Measurements from ENCODE around the gene SYT14.
"Not testable (repeated sequence)": the region's sequence is repeated elsewhere in the genome, so short reads cannot be mapped to it uniquely, and the experiment has no call there.

SYT14 gene

DNA sequence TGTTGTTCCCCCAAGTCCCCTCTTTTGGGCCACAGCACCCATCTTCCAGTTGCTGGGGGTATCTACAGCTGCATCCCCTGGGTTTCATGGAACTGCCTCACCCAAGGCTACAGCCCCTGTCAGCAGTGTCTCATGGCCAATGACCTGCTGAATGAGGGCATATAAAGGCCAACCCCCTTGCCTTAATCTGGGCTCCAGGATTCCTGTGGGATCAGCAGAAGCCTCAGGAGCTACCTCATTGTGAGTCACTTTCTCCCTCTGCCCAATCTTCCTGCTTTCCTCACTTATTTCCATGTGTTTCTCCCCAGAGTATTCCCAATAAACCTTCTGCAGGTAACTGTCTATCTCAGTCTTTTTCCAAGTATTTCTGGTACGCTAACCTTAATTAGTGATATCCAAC is 37.3 kb upstream of the SYT14 start:
- TF ChIP-seq Cebpa-rat (IDR thresholded peaks at IDR 0.05) = no peak
- Histone ChIP-seq H3K36me3 (no peaks in the 10 kb centered on the region), H3K4me3 (no peak overlapping the region), H3K9ac (no peak overlapping the region), H3K4me2 (no peak overlapping the region), H4K20me1 (no peaks in the 10 kb centered on the region), H3K27ac (no peak overlapping the region), H3K9me3 (no peaks in the 10 kb centered on the region), H3K27me3 (no peaks in the 10 kb centered on the region), H3K4me1 (no peaks in the 10 kb centered on the region)

DNA sequence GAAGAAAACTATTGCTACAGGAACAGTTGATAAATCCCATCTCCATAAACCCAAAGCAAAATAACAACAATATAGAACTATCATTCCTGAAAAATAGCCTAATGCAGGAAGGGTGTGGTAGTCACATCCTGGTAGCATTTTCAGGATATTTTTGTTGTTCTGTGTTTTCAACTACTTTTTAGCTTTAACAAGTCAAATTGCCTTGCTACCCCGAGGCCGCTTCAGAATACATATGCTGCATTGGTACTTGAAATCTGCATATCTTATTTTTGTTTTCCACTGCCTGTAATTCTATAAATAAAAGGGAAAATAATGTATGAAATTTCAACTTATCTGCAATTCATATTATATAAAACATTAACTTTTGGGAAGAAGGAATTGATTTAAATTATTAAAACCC is 36.8 kb upstream of the SYT14 start:
- no peak for TF ChIP-seq Cebpa-rat (IDR thresholded peaks at IDR 0.05)
- no peaks in the 10 kb centered on the region for H4K20me1 ChIP-seq
- no peaks in the 10 kb centered on the region for H3K9me3 ChIP-seq
- H3K4me3 ChIP-seq = no peak overlapping the region
- H3K4me1 ChIP-seq = no peaks in the 10 kb centered on the region
- H3K27ac ChIP-seq = no peak overlapping the region
- no peaks in the 10 kb centered on the region for H3K27me3 ChIP-seq
- no peak overlapping the region for H3K4me2 ChIP-seq
- H3K9ac ChIP-seq = no peak overlapping the region
- H3K36me3 ChIP-seq = no peaks in the 10 kb centered on the region

DNA sequence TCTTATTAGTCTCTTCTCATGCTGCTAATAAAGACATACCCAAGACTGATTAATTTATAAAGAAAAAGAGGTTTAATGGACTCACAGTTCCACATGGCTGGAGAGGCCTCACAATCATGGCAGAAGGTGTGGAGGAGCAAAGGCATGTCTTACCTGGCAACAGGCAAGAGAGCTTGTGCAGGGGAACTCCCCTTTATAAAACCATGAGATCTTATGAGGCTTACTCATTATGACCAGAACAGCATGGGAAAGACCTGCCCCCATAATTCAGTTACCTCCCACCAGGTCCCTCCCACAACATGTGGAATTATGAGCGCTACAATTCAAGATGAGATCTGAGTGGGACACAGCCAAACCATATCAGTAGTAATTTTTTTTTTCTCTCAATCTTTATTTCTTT is 33.2 kb upstream of the SYT14 start:
- H4K20me1 ChIP-seq, H3K36me3 ChIP-seq, H3K27me3 ChIP-seq, H3K27ac ChIP-seq, H3K4me1 ChIP-seq, H3K9me3 ChIP-seq, H3K4me2 ChIP-seq, H3K4me3 ChIP-seq, H3K9ac ChIP-seq: not testable (repeated sequence)

DNA sequence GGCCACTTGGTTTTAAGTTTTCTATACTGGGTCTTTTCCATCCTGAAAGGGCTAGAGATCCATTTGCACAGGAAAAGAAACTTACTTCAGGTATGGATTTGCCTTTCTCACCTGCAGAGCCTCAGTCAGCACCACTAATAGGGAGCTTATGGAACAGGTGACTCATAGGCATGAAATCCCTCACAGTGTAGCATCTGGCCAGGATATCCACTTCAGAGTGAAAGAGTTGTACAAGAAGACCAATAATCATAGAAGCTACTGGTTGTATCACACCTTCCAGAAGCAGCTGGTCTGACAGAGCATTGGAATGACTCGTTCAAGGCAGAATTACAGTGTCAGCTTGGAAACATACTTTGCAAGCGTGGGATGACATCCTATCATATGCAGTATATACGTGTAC is 26.3 kb upstream of the SYT14 start:
- no peaks in the 10 kb centered on the region for H3K4me1 ChIP-seq
- no peak overlapping the region for H3K27ac ChIP-seq
- no peaks in the 10 kb centered on the region for H3K27me3 ChIP-seq
- no peak overlapping the region for H3K9ac ChIP-seq
- no peaks in the 10 kb centered on the region for H4K20me1 ChIP-seq
- H3K4me3 ChIP-seq = no peak overlapping the region
- H3K9me3 ChIP-seq = no peaks in the 10 kb centered on the region
- TF ChIP-seq Cebpa-rat (IDR thresholded peaks at IDR 0.05) = no peak
- H3K4me2 ChIP-seq = no peak overlapping the region
- no peaks in the 10 kb centered on the region for H3K36me3 ChIP-seq

DNA sequence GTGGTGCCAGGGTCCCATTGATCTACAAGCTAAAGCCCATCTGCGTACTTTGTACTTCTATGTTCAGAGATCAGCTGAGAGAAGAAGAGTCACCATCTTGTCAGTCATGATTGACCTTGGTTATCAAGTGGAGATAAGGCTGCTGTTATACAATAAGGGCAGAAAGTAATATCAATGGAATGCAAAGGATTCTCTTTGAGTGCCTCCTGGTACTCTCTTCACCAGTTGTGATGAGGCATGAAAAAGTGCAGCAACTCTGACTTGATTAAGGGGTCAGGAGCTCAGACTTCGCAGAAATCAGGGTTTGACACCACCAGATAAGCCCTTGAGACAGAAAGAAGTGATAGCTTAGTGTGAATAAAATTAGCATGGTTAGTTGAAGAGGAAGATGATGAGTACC is 25.7 kb upstream of the SYT14 start:
- no peak overlapping the region for H3K9ac ChIP-seq
- H3K4me3 ChIP-seq = no peak overlapping the region
- H3K4me1 ChIP-seq = no peaks in the 10 kb centered on the region
- no peak overlapping the region for H3K4me2 ChIP-seq
- no peak for TF ChIP-seq Cebpa-rat (IDR thresholded peaks at IDR 0.05)
- no peaks in the 10 kb centered on the region for H4K20me1 ChIP-seq
- no peak overlapping the region for H3K27ac ChIP-seq
- no peaks in the 10 kb centered on the region for H3K27me3 ChIP-seq
- no peaks in the 10 kb centered on the region for H3K36me3 ChIP-seq
- H3K9me3 ChIP-seq = no peaks in the 10 kb centered on the region

DNA sequence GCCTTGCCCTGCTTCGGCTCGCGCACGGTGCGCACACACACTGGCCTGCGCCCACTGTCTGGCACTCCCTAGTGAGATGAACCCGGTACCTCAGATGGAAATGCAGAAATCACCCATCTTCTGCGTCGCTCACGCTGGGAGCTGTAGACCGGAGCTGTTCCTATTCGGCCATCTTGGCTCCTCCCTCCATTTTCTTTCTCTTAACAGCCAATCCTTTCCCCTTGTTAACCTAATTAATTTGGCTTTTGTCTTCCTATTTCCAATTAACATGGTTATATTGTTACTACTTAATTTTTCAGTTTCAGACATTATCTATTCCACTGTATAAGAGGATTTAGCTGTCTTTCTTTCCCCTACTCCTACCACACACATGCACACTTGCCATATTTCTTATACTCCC is 18.4 kb upstream of the SYT14 start:
- H4K20me1 ChIP-seq, H3K27ac ChIP-seq, H3K36me3 ChIP-seq, H3K4me1 ChIP-seq, H3K4me3 ChIP-seq, H3K27me3 ChIP-seq, H3K9me3 ChIP-seq, H3K9ac ChIP-seq, H3K4me2 ChIP-seq: not testable (repeated sequence)

DNA sequence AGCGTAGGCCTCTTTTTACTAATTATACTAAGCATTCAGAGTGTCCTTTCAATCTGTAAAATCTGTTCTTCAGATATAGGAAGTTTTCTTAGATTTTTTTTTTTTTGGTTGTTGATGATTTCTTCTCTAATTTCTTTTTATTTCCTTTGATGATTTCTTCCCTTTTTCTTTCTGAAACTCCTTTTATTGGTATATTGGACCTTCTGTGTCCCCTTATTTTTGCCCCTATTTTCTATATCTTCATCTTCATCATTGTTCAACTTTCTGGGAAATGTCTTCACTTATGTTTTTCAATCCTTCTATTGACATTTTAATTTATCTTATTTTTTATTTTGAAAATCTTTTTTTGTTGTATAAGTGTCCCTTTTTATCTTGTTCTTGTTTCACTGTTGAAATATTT is 17.2 kb upstream of the SYT14 start:
- Histone ChIP-seq H4K20me1 (no peaks in the 10 kb centered on the region), H3K36me3 (no peaks in the 10 kb centered on the region), H3K4me3 (no peak overlapping the region), H3K9me3 (no peaks in the 10 kb centered on the region), H3K4me2 (no peak overlapping the region), H3K27me3 (no peaks in the 10 kb centered on the region), H3K4me1 (no peaks in the 10 kb centered on the region), H3K27ac (no peak overlapping the region), H3K9ac (no peak overlapping the region)
- TF ChIP-seq Cebpa-rat (IDR thresholded peaks at IDR 0.05) = no peak

DNA sequence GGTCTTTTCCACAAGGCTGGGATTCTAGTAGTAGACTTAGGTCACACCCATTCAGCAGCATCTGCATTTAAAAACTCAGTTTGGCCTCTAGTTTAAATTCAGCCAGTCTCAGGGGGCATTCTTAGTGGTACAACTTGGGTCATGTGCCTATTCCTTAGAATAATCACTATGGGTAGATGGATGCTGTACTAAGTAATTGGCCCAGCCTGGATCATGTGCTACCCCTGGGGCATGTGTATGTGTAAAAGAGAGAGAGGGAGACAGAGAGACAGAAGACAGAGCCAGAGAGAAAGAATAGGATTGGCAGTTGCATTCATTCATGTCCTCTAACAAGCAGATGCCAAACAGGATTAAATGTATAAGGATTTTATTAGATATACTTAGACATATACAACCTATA is 13.6 kb upstream of the SYT14 start:
- Histone ChIP-seq H3K36me3 (no peaks in the 10 kb centered on the region), H3K9me3 (no peaks in the 10 kb centered on the region), H3K4me1 (no peaks in the 10 kb centered on the region), H4K20me1 (no peaks in the 10 kb centered on the region), H3K27me3 (no peaks in the 10 kb centered on the region), H3K9ac (no peak overlapping the region), H3K4me2 (no peak overlapping the region), H3K27ac (no peak overlapping the region), H3K4me3 (no peak overlapping the region)
- TF ChIP-seq Cebpa-rat (IDR thresholded peaks at IDR 0.05) = no peak

DNA sequence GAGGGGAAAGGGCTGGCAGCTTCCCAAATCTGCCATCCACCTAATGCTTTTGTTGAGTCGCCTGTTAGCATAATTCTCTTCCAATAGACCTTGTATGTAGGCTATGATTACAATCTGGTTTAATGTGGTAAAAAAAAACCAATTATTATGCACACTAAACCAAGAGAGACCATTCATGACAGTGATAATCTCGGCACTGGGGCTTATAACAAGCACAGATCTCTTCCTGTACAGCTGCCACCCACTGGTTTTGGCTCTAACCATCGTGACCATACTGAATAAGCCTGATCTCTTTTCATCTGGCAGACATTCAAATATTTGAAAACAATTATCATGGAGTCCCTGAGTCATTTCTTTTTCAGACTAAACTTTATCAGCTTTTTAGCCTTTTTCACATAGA is 12.0 kb upstream of the SYT14 start:
- Histone ChIP-seq H3K4me3 (no peak overlapping the region), H3K4me2 (no peak overlapping the region), H3K9ac (no peak overlapping the region), H3K27ac (no peak overlapping the region), H3K27me3 (no peaks in the 10 kb centered on the region), H3K36me3 (no peaks in the 10 kb centered on the region), H4K20me1 (no peaks in the 10 kb centered on the region), H3K4me1 (no peaks in the 10 kb centered on the region), H3K9me3 (no peaks in the 10 kb centered on the region)
- TF ChIP-seq Cebpa-rat (IDR thresholded peaks at IDR 0.05) = no peak

DNA sequence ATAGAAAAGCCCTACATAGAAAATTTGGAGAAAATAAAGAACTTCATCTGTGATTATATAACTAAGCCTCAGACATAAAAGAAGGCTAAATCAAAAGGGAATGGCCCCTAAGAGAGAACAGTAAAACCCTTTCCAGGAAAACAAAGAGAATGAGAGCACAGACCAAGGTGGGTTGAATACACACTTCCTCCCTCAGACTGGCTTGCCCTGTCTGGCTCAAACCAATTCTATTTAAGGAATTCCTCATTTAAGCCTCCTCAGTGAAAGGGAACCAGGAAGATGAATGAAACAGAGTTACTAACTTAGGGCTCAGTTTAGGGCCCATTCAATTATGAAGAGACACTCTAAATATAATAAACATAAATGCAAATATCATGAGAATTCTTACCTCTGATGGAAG is 10.6 kb upstream of the SYT14 start:
- Histone ChIP-seq H3K9me3 (no peaks in the 10 kb centered on the region), H3K4me3 (no peak overlapping the region), H3K36me3 (no peaks in the 10 kb centered on the region), H3K9ac (no peak overlapping the region), H3K27me3 (no peaks in the 10 kb centered on the region), H3K4me1 (no peaks in the 10 kb centered on the region), H3K4me2 (no peak overlapping the region), H3K27ac (no peak overlapping the region), H4K20me1 (no peaks in the 10 kb centered on the region)
- no peak for TF ChIP-seq Cebpa-rat (IDR thresholded peaks at IDR 0.05)

DNA sequence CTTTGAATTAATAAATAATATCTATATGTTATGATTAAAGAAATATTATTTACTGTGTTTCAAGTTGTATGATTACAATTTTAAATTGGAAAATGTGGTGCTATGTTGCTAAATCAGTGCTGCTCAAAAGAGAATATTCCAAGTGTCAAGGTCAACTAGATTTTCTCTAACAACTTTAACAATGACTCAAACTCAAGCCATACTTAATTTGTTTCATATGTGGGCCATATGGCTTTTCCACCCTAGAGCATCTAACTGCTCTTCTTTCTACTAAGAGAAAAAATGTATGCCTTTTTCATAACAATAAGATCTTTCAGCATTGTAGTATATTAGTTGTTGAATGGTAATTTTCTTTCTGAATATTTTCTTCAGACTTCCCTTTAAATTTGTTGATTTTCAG is 8.3 kb upstream of the SYT14 start:
- Histone ChIP-seq H4K20me1 (no peaks in the 10 kb centered on the region), H3K27me3 (no peaks in the 10 kb centered on the region), H3K27ac (no peak overlapping the region), H3K9me3 (no peaks in the 10 kb centered on the region), H3K4me1 (no peaks in the 10 kb centered on the region), H3K36me3 (no peaks in the 10 kb centered on the region), H3K9ac (no peak overlapping the region), H3K4me2 (no peak overlapping the region), H3K4me3 (no peak overlapping the region)
- no peak for TF ChIP-seq Cebpa-rat (IDR thresholded peaks at IDR 0.05)

All from BLaER1 (cell line).